IPS-18c (cell line): ENCODE data around the gene SPEM3.

Experiments used
- H3K4me3 ChIP-seq: 2 replicates; pipeline ENCODE4 v1.7.0; 2013; ENCODE audit warnings: low read depth, mild to moderate bottlenecking, low read length, moderate library complexity; ENCODE audit not compliant: insufficient read depth
- H3K9me3 ChIP-seq: one replicate; pipeline ENCODE4 v1.6.1; 2013; ENCODE audit warnings: mild to moderate bottlenecking, low read length, moderate library complexity; ENCODE audit not compliant: control insufficient read depth, insufficient read depth

Gene SPEM3

DNA sequence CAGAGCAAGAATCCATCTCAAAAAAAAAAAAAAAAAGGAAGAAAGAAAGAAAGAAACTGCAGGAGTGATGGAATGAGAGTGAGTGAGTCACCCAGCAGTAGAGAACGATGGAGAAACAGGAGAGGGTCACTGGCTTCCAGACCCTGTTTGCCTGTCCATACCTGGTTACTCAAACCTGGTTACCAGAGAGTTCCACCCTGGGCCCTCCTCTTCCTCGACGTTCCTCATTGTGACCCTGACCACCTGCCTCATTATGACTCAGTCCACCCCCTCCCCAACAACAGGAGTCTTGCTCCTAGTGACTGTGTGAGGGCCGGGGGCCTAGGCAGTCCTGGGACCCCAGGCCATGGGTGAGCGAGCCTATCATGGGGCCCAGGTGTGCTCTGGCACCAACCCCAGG is at the start of gene SPEM3:
Gene SPEM3 (plus strand): TSS at position 301 of the 400 bp plus-strand sequence. CDS start 46 bp downstream, at position 347.
- H3K9me3 ChIP-seq = no peaks in the 10 kb centered on the region

DNA sequence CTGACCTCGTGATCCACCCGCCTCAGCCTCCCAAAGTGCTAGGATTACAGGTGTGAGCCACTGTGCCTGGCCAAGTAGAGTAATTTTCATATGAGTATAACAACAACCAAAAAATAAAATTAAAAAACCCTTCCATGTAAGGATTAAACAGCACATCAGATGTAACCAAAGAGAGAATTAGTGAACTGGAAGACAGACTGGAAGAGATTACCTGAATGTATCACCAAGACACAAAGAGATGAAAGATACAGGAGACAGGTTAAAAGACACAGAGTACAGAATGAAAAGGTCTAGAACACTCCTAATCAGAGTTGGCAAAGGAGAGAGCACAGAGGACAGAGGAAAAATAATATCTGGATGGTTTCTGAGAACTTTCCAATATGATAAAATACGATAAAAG is 49.5 kb upstream of the SPEM3 start:
- no peak overlapping the region for H3K4me3 ChIP-seq
- H3K9me3 ChIP-seq = peaks cover 4% of the 10 kb centered on the region

More for the DNA sequence above, at the start of gene SPEM3:
- no peak within 1 kb of the TSS for H3K4me3 ChIP-seq

DNA sequence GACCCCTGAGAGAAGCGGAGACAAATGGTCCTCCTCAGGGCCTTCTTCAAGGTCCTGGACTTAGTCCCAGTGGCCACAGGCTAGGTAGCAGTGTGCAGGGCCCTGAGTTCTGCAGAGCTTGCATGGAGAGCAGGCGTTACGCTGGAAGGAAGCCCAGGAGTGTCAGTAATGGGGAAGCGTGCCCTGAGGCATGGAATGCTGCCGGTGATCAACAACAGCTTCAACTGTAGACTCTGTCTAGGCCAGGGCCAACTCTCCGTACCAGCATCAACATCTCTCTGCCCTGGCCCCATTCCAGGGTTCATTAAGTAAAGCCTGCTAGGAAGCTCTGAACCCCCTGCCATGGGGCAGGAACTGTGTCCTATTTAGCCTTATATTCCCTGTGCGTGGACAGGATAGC is 48.3 kb upstream of the SPEM3 start:
- Histone ChIP-seq H3K9me3 (peaks cover 5% of the 10 kb centered on the region), H3K4me3 (peak overlapping the region; percentile 65; the same call in 1 of the 2 replicates)

DNA sequence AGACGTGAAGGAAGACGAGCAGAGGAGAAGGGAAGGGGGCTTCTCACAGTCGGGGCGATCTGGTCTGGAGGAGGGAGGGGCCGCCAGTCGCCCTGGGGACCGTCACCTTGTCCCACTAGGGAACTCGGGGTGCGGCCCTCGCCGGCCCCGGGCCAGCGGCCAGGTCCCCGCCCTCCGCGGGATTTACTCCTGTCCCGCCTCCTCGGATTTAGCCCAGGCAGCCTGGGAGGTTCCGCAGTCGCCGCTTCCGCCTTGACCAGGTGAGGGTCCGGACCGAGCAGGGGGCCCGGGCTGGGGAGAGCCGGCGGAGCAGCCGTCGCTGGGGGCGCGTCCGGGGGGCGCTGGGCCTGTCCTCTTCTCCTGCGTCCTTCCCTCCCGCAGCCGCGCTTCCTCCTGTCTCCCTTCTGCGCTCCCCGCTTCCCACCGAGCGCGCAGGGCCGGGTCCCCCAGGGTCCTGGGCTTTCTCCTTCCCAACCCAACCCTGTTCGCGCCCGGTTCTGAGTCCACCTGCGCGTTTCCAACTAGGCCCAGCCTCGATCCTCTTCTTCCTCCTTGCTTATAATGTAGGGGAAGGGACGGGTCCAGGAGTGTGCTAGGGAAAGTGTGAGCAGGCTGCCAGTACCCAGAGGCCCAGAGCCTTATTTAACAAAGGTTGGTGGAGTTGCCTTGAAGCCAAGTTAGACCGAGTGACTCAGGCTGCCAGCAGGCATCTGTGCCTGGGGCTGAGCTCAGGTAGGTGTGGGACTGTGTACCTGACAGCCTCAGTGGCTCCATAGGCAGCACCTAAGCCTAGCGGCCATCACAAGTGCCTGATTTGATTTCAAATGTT is 47.6 kb upstream of the SPEM3 start, which contains the start of gene TNK1:
Gene TNK1 (plus strand): TSS at position 235 of the 829 bp plus-strand sequence. CDS start 1,838 bp downstream, outside the sequence.
- Histone ChIP-seq H3K4me3 (peak within 1 kb of the TSS; percentile 65), H3K9me3 (peaks cover 5% of the 10 kb centered on the region)

DNA sequence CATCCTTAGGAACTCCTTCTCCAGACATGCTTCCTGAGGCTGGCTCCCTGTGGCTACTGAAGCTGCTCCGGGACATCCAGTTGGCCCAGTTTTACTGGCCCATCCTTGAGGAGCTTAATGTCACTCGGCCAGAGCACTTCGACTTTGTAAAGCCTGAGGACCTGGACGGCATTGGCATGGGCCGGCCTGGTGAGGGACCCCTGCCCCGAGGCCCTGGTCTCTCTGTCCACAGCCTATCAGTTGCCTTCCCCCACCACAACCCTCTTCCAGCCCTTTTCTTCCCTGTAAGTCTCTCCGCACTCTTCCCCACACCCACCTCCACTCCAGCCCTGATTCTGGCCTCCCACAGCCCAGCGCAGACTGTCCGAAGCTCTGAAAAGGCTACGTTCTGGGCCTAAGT is 45.8 kb upstream of the SPEM3 start:
- peaks cover 5% of the 10 kb centered on the region for H3K9me3 ChIP-seq
- no peak overlapping the region for H3K4me3 ChIP-seq

DNA sequence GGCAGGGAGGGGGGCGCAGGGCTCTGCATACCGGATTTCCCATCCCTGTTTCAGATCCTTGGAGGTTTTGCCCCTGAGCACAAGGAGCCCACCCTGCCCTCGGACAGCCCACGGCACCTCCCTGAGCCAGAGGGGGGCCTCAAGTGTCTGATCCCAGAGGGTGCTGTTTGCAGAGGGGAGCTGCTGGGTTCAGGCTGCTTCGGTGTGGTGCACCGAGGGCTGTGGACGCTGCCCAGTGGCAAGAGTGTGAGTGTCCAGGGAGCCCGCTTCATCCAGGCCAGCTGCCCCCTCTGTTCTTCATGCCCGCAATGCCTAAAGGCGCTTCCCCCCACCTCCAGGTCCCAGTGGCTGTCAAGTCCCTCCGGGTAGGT is 45.3 kb upstream of the SPEM3 start:
- peak overlapping the region; percentile 55; the same call in 1 of the 2 replicates for H3K4me3 ChIP-seq
- peaks cover 5% of the 10 kb centered on the region for H3K9me3 ChIP-seq

DNA sequence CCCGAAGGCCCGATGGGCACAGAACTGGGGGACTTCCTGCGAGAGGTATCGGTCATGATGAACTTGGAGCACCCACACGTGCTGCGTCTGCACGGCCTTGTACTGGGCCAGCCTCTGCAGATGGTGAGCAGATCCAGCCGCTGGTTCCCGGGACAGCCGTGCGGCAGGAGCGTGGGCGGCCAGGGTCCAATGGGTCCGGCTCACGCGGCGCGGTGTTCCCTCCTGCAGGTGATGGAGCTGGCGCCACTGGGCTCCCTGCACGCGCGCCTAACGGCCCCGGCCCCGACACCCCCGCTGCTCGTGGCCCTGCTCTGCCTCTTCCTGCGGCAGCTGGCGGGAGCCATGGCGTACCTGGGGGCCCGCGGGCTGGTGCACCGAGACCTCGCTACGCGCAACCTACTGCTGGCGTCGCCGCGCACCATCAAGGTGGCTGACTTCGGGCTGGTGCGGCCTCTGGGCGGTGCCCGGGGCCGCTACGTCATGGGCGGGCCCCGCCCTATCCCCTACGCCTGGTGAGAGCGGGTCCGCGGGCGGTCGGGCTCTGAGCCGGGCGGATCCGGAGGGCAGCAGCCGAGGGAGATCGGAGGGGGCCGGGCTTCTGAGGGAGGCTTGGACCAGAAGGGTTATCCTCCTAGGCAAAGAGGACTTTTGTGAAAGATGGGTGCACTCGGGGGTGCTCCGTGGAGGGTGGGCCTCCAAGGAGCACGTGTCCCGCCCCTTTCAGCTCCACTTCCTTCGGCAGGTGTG is 44.7 kb upstream of the SPEM3 start:
- Histone ChIP-seq H3K9me3 (peaks cover 5% of the 10 kb centered on the region), H3K4me3 (peak overlapping the region; percentile 55)

DNA sequence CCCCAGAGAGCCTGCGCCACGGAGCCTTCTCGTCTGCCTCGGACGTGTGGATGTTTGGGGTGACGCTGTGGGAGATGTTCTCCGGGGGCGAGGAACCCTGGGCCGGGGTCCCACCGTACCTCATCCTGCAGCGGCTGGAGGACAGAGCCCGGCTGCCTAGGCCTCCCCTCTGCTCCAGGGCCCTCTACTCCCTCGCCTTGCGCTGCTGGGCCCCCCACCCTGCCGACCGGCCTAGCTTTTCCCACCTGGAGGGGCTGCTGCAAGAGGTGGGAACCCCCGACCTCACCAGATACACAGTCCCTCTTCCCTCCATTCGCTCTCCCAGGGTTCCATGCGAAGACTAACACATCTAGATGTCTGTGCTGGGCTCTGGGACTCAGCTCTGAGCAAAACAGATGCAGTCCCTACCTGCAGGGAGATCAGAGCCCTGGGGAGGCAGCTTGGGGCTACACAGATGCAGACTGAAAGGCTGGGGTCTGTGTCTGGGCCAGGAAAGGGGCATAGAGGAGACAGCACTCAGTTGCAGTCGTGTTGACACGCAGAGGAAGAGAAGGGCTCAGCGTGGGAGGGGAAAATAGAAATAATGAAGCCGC is 44.1 kb upstream of the SPEM3 start:
- H3K4me3 ChIP-seq = peak overlapping the region; percentile 55
- H3K9me3 ChIP-seq = peaks cover 4% of the 10 kb centered on the region

DNA sequence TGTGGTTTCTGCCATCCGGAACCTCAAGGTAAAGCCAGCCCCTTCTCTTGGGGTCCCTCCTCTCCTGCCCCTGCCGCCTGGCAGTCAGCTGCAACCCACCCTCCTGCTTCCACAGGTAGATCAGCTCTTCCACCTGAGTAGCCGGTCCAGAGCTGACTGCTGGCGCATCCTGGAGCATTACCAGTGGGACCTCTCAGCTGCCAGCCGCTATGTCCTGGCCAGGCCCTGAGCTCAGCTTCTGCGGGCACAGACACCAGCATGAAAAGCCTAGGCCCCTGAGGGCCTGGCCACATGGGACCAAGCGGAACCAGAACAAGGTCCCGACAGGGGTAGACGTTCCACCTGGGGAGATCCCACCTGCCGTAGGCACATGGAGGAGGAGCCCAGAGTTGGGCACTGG is 39.8 kb upstream of the SPEM3 start:
- H3K4me3 ChIP-seq = no peak overlapping the region
- peaks cover 2% of the 10 kb centered on the region for H3K9me3 ChIP-seq

DNA sequence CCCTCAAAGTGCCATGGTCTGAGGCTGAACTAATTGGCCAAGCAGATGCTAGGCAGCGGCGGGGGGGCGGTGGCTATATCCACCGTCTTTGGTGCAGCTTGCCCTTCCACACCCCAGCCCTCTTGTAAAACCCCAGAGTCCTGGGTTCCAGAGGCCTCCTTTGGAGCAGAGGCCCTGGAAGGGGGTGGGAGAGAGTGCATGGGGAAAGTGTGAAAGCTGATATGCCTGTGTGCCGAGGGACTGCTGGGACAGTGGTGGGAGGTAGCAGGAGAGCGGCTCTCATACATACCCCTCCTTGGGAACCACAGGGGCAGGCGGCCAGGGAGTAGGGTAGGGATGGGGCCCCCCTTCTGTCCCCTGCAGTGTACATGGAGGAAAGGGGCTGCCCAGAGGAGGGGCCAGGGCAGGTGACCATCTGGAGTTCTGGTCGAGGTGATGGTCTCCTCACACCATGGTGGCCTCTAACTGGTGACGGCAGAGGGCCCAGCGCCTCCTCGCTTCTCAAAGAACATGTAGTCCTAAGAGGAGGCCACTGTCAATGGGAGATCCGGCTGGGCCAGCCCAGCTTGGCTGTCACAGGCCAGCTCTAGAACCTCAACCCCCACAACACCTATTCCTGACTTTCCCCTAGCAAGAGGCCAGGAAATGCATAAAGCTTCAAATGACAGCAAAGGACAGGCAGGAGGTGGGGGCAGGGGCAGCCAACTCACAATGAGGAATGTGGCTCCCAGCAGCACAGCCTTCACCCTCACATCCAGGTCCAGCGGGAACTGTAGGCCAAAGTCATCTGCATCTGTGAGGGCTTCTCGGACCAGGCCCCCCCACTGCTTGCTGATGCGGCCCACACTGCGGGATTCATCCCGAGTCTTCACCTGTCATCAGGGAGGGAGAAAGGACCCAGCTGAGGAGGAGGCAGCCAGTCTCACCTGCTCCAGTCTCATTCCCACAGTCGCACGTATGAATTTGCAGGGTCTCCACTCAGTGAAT is 38.4 kb upstream of the SPEM3 start:
- no peak overlapping the region for H3K4me3 ChIP-seq

DNA sequence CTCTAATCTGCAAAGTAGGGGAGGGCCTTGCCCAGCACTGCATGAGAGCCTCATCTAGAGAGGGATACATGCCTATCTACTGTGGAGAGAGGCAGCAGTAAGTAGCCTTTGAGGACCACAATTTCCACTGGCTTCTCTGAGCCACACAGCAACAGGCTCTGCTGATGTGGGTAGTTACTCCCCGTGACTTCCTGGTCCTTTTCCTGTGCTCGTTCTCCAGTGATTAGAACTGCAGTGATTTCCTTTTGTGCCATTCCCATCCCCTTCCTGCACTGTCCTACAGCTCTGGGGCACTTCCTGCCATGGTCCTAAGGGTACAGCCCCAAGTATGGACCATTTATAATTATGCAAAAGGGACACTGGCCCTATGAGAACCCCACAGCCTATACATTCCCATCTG is 37.4 kb upstream of the SPEM3 start:
- Histone ChIP-seq H3K4me3 (no peak overlapping the region), H3K9me3 (no peaks in the 10 kb centered on the region)

More for the DNA sequence above, 38.4 kb upstream of the SPEM3 start:
- no peaks in the 10 kb centered on the region for H3K9me3 ChIP-seq

DNA sequence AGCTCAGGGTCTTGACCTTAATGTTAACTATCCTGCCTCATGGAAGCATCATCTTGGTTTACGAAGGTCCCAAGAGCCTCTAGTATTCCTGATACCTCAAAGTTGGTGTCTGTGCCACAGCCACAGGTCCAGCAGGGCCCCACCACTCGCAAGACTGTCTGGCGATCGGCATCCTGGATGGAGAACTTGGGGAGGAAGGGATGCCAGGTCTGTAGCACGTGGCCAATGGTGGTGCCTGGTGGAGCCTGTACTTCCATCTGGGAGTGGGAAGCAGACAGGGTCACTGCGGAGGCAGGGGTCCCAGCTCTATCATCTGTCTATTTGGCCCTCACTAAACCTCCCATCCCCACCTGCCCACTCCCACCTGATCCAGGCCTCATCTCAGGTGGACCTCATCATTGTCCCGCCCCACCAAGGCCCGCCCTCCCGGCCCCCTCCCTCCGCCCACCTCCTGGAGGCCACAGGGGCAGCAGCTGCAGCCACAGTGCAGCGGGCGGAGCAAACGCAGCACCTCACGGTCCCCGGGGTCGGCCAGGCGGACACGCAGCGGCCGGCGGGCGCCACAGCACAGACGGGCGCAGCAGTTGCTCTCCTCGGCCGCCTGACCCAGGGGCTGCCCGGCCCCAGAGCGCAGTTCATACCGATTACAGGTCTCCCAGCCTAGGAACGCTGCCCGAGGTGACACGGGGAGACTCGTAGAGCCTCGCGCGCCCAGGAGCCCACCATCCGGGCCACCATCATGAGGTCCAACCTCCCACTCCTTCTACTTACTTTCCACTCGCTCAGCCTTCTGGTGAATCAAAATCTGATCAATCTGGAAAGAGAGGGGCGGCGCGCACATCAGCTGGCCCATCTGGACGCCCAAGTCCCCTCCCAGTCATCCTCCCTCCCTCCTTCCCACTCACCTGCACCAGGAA is 35.7 kb upstream of the SPEM3 start:
- peak overlapping the region; percentile 84; the same call in 1 of the 2 replicates for H3K4me3 ChIP-seq
- H3K9me3 ChIP-seq = no peaks in the 10 kb centered on the region

DNA sequence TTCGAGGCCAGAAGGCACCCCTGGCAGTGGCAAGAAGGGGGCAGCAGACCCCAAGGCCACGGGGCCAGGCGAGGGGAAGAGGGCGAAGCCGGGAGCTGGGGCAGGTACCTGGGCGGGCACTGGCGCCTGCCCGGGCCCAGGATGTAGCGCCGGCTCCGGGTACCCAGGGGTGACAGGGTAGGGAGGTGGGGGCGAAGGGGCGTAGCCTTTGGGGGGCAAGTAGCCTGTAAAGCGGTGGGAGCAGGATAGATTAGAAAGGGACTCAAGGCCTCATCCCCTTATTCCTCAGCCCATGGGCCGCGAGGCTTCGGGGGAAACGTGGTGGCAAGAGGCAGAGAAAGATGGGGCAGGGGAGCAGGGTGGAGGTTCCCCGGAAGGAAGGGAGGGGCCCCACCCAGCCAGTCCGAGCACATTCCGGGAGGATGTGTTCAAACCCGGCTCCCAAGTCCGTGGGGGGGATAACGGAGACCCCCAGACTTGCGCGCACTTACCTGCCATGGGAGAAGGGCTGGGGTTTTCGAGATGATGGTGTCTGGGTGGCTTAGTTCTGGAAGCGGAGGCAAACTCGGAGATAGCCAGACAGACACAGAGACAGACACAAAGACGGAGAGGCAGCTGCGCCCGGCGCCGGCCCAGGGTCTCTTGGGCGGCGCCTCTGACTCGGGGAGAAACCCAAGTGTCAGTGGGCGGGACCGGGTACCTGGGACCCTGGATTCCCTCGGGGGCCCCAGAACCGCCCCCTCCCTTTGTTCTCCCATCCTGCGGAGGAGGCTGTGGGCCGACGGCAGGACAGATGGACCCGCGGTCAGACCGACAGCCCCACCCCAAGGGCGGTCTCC is 34.8 kb upstream of the SPEM3 start:
- peak overlapping the region; percentile 84 for H3K4me3 ChIP-seq
- no peaks in the 10 kb centered on the region for H3K9me3 ChIP-seq

DNA sequence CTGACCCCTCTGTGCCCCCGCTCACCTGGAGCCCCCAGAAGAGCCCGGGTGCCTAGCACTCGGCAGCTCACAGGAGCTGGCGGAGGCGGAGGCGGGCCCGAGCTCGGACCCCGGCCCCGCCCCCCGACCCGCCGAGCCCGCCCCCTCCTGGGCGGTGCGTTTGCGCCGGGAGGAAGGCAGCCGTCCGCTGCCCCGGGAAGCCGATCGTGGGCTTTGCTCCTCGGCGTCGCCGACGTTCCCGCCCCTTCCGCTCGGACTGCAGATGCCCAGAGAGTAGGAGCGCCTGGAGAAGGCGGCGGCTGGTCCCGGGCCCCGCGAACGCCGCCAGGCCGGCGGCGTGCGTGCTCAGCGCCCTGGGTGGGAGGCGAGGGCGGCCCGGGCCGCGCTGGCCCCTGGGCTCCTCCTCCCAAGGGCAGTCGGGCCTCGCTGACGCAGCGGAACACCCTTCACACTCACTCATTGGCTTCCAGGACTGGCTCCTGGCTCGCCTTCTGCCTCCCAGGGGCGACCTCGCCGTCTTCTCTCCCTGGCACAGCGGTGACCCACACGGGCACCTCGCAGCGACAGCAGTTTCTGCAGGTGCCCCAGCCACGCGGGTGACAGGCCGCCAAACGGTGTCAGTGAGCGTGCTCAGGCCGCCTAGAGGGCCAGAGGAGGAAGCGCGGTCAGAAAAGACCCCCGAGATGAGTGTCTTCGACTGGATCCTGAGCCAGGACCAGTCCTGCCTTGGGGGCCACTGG is 34.0 kb upstream of the SPEM3 start, which contains the start of gene PLSCR3:
Gene PLSCR3 (minus strand): TSS at position 74 of the 740 bp plus-strand sequence. CDS start 415 bp downstream, outside the sequence.
- peak within 1 kb of the TSS; percentile 84 for H3K4me3 ChIP-seq

More for the DNA sequence above, 34.0 kb upstream of the SPEM3 start, which contains the start of gene PLSCR3:
- no peaks in the 10 kb centered on the region for H3K9me3 ChIP-seq
